Activated naive CD8-positive, alpha-beta T cell (primary cell): ENCODE results near the gene NSMF.

Experiments
- H3K27ac Mint-ChIP-seq: one replicate; pipeline ENCODE4 v1.8.0; 2021; ENCODE audit warnings: mixed read lengths
- H3K27me3 Mint-ChIP-seq: one replicate; pipeline ENCODE4 v1.8.0; 2021; ENCODE audit warnings: mixed read lengths
- H3K36me3 Mint-ChIP-seq: one replicate; pipeline ENCODE4 v1.8.0; 2021; ENCODE audit warnings: mixed read lengths
- H3K4me1 Mint-ChIP-seq: one replicate; pipeline ENCODE4 v1.8.0; 2021; ENCODE audit warnings: low read depth, mixed read lengths
- H3K4me3 Mint-ChIP-seq: one replicate; pipeline ENCODE4 v1.8.0; 2021; ENCODE audit warnings: mild to moderate bottlenecking, mixed read lengths
- H3K9me3 Mint-ChIP-seq: one replicate; pipeline ENCODE4 v1.8.0; 2021; ENCODE audit warnings: low read depth, mixed read lengths

Gene NSMF

DNA sequence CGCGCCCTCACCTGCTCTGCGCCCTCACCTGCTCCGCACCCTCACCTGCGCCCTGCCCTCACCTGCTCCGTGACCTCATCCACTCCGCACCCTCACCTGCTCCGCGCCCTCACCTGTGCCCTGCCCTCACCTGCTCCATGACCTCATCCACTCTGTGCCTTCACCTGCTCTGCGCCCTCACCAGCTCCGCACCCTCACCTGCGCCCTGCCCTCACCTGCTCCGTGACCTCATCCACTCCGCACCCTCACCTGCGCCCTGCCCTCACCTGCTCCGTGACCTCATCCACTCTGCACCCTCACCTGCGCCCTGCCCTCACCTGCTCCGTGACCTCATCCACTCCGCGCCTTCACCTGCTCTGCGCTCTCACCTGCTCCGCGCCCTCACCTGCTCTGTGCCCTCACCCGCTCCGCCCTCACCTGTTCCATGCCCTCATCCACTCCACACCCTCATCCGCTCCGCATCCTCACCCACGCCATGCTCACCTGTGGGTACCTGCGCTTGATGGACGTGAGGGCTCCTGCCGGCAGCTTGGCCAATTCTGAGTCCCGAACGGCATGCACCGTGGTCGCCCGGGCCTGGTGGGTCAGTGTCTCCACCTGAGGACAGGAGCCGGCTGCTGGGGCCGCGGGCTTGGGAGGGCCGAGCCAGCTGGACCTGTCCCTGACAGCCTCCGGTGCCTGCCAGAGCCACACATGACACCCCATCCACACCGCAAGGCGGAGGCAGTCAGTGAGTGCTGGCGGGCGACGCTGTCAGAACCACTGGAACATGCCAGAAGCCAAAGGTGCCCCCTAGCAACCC is 35.6 kb upstream of the NSMF start:
- H3K4me1 Mint-ChIP-seq = peaks cover 5% of the 10 kb centered on the region
- no peak overlapping the region for H3K27ac Mint-ChIP-seq
- no peak overlapping the region for H3K4me3 Mint-ChIP-seq
- H3K36me3 Mint-ChIP-seq = no peaks in the 10 kb centered on the region
- no peaks in the 10 kb centered on the region for H3K27me3 Mint-ChIP-seq
- no peaks in the 10 kb centered on the region for H3K9me3 Mint-ChIP-seq

DNA sequence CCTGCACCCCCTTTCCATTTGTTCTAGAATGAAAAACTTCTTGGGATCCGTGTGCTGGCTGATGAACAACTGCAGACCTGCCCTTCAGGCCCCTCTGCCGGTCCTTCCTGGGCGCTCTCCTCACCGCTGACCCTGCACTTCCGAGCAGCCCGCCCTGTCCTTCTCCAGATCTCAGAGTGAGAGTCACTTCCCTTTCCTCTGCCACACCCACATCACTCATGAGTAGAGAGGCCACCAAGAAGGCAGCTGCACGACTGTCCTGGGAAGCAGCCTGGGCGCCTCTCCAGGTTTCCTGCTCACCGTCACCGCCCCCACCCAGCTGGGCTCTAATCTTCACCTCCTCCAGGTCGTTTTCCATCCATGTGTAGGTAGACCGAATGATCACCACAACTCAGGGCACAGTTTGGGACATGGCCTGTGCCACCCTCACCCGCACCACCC is 35.0 kb upstream of the NSMF start:
- peaks cover 5% of the 10 kb centered on the region for H3K4me1 Mint-ChIP-seq
- no peak overlapping the region for H3K27ac Mint-ChIP-seq
- no peak overlapping the region for H3K4me3 Mint-ChIP-seq
- H3K27me3 Mint-ChIP-seq = no peaks in the 10 kb centered on the region
- H3K9me3 Mint-ChIP-seq = no peaks in the 10 kb centered on the region
- no peaks in the 10 kb centered on the region for H3K36me3 Mint-ChIP-seq

DNA sequence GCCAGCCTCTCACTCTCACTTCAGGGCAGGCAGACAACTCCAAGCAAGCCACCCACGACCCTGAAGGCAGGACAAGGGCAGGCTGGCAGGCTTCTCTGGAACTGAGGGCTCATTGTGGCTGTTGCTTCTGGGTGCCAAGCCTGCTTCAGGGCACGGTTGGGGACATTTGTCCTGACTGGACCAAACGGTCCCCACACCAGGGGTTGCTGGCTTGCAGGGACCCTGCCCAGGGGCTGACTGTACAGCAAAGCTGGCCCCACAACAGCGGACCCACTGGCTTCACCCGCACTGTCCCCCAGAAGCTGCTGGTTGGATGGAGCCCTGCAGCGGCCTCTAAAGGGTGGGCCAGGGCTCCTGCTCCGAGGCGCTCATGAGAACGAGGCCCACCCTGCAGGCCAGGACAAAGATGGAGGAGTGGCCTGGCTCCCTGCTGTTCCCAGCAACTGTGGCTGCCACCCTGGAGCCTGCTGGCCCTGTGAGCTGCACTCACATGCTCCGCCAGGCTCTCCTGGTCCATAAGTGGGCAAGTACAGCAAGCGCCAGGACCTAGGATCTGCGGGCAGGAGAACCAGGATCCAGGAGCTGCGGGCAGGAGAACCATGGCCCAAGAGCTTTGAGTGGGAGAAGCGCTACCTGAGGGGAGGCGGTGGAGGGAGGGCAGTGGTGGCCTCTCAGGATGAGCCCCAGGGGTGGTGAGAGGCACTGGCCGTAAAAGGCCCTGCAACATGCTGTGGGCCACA is 34.4 kb upstream of the NSMF start:
- H3K4me1 Mint-ChIP-seq = peaks cover 5% of the 10 kb centered on the region
- H3K4me3 Mint-ChIP-seq = no peak overlapping the region
- H3K27ac Mint-ChIP-seq = no peak overlapping the region
- H3K36me3 Mint-ChIP-seq = no peaks in the 10 kb centered on the region
- no peaks in the 10 kb centered on the region for H3K9me3 Mint-ChIP-seq
- H3K27me3 Mint-ChIP-seq = no peaks in the 10 kb centered on the region

DNA sequence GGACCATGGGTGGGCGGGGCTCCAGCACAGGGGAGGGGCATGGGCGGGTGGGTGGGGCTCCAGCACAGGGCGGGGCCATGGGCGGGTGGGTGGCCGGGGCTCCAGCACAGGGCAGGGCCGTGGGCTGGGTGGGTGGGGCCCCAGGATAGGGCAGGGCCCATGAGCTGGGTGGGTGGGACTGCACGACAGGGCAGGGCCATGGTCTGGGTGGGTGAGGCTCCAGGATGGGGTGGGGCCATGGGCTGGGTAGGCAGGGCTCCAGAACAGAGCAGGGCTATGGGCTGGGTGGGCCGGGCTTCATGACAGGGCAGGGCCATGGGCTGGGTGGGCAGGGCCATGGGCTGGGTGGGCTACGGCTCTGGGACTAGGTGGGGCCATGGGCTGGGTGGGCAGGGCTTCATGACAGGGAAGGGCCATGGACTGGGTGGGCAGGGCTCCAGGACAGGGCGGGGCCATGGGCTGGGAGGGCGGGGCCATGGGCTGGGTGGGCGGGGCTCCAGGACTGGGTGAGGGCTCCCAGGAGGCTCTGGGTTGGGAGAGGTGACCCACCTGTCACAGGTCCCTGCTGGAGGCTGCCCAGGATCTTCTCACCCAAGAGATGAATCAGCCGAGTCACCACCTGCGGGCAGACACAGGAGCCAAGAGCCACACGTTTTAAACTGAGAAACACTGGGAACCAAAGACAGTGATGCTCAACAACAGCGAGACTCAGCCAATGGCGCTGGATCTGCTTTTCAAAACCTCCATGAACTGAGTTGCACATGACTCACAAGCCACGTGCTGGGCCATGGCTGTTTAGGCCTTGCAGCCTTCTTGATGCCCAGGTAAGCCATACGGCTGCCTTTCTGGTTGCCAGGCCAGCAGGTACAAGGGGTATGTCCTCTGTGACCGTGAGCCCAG is 33.6 kb upstream of the NSMF start:
- no peak overlapping the region for H3K27ac Mint-ChIP-seq
- no peaks in the 10 kb centered on the region for H3K36me3 Mint-ChIP-seq
- H3K9me3 Mint-ChIP-seq = no peaks in the 10 kb centered on the region
- no peak overlapping the region for H3K4me3 Mint-ChIP-seq
- H3K4me1 Mint-ChIP-seq = peaks cover 5% of the 10 kb centered on the region
- no peaks in the 10 kb centered on the region for H3K27me3 Mint-ChIP-seq

DNA sequence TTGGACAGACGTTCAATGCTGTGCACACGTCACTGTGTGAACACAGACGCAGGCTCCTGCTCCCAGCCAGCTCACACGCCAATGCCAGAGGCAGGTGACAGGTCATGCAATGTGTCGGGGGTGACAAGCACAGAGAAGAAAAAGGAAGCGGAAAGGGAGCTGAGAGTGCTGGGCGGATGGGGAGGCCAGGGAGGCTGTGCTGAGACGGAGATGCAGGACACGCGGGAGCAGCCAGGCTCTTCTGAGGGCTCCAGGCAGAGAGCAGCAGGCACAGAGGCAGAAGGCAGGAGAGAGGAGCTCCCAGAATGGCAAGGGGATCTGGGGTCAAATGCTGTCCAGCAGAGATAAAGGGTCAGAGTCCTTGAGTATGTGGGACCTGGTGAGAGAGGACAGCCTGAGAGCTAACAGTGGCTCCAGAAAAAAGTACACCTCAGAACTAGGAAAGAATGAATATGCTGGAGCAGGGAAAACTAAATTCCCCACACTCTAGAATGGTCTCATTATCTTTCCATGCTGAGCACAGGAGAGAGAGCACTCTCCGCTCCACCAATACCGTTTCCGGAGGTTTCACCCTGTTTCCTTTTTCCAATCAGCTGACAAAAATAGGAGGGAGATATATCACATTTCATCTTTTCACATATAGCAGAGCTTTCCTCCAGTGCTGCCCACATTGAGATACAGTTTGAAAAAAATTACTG is 32.8 kb upstream of the NSMF start:
- H3K27ac Mint-ChIP-seq = no peak overlapping the region
- H3K27me3 Mint-ChIP-seq = no peaks in the 10 kb centered on the region
- H3K36me3 Mint-ChIP-seq = no peaks in the 10 kb centered on the region
- H3K4me1 Mint-ChIP-seq = peaks cover 5% of the 10 kb centered on the region
- H3K9me3 Mint-ChIP-seq = no peaks in the 10 kb centered on the region
- H3K4me3 Mint-ChIP-seq = no peak overlapping the region

DNA sequence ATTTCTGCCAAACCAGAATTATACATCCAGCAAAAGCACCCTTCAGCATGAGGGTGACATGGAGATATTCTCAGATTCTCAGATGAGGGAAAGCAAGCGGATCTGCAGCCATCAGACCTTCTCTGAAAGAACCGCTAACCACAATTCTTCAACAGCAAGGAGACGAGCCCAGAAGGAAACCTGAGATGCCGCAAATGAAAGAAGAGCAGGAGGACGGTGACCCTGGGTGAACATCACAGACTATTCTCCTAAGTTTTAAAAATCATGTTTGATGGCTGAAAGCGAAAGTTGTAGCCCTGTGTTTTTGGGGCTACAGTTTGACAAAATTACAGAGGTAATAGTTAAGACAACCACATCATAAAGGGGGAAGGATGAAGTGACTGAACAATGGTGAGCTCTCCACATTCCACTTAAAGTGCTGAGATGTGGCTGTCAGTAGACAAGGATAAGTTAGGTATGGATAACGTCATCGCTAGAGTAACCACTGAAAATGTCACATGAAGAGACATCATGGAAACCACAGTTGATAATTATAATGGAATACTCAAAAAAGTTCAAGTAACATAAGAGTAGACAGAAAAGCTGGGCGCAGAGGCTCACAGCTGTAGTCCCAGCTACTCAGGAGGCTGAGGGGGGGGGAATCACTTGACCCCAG is 31.5 kb upstream of the NSMF start:
- no peak overlapping the region for H3K27ac Mint-ChIP-seq

DNA sequence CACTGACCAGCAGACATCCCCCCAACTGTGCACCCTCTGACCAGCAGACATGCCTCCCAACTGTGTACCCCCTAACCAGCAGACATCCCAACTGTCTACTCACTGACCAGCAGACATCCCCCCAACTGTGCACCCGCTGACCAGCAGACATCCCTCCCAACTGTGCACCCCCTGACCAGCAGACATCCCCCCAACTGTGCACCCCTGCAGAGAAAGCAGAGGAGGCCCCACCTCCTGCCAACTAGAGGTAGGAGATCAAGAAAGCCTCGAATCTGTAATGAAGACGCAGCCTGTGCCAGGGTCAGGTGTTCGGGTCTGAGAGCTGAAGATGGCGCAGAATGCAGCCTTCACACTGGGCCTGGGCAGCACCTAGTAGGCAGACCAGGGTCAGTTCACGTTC is 29.8 kb upstream of the NSMF start:
- no peaks in the 10 kb centered on the region for H3K9me3 Mint-ChIP-seq
- no peak overlapping the region for H3K4me3 Mint-ChIP-seq
- no peaks in the 10 kb centered on the region for H3K27me3 Mint-ChIP-seq
- peaks cover 5% of the 10 kb centered on the region for H3K4me1 Mint-ChIP-seq
- H3K27ac Mint-ChIP-seq = no peak overlapping the region
- H3K36me3 Mint-ChIP-seq = no peaks in the 10 kb centered on the region

More for the DNA sequence above, 31.5 kb upstream of the NSMF start:
- peaks cover 5% of the 10 kb centered on the region for H3K4me1 Mint-ChIP-seq
- H3K9me3 Mint-ChIP-seq = no peaks in the 10 kb centered on the region
- H3K36me3 Mint-ChIP-seq = no peaks in the 10 kb centered on the region
- H3K27me3 Mint-ChIP-seq = no peaks in the 10 kb centered on the region
- no peak overlapping the region for H3K4me3 Mint-ChIP-seq

DNA sequence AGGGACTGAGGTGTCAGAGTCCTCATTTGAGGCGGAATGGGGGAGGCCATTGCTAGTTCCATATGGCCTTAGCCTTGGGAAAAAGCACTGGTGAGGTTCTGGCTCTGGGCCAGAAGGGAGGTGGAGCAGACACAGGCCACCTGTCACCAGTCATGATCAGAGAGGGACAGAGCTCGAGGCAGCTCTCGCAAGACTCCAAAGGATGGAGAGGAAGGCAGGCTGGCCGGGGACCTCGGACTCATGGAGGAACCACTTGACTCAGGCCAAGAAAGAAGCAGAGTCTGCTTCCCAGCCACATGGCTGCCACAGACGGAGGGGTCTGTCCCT is 29.2 kb upstream of the NSMF start:
- H3K27me3 Mint-ChIP-seq = no peaks in the 10 kb centered on the region
- H3K4me1 Mint-ChIP-seq = peaks cover 5% of the 10 kb centered on the region
- H3K36me3 Mint-ChIP-seq = no peaks in the 10 kb centered on the region
- H3K4me3 Mint-ChIP-seq = no peak overlapping the region
- H3K27ac Mint-ChIP-seq = no peak overlapping the region
- no peaks in the 10 kb centered on the region for H3K9me3 Mint-ChIP-seq

DNA sequence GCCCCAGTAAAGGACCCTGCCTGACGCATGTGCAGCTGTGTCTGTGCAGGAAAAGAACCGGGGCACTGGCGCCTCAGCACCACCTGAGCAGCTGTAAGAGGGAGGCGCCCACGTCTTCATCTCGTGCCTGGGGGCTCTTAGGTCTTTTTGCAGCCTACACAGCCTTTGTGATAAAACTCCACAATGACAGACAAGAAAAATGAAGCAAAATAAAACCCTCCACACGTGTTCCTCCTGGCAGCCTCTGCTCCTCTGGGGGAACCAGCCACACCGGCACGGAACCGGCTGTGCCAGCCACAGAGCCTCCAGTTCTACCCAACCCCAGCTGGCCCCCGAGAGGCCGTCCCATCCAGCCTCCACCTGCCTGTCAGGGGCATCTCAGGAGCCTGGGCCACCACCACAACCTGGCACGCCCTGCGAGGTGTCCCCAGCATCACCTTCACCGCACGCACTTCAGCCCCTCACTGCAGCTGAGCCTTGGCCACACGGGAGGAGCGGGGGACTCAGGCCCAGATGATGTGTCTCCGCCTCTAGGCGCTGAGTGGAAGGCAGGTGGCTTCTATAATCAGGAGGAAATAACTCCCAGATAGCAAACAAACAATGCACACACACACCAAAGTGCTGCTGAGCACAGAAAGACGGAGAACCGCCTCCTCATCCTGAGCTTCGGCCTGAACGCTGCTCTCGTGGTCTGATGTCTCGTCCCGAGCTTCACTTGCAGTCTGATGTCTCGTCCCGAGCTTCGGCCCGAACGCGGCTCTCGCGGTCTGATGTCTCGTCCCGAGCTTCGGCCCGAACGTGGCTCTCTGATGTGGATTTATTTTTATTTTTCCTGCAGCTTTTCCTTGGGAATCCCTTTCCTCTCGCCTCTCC is 28.6 kb upstream of the NSMF start:
- Mint-ChIP-seq H3K9me3 (no peaks in the 10 kb centered on the region), H3K27ac (no peak overlapping the region), H3K36me3 (no peaks in the 10 kb centered on the region), H3K27me3 (no peaks in the 10 kb centered on the region), H3K4me3 (no peak overlapping the region), H3K4me1 (peaks cover 5% of the 10 kb centered on the region)

DNA sequence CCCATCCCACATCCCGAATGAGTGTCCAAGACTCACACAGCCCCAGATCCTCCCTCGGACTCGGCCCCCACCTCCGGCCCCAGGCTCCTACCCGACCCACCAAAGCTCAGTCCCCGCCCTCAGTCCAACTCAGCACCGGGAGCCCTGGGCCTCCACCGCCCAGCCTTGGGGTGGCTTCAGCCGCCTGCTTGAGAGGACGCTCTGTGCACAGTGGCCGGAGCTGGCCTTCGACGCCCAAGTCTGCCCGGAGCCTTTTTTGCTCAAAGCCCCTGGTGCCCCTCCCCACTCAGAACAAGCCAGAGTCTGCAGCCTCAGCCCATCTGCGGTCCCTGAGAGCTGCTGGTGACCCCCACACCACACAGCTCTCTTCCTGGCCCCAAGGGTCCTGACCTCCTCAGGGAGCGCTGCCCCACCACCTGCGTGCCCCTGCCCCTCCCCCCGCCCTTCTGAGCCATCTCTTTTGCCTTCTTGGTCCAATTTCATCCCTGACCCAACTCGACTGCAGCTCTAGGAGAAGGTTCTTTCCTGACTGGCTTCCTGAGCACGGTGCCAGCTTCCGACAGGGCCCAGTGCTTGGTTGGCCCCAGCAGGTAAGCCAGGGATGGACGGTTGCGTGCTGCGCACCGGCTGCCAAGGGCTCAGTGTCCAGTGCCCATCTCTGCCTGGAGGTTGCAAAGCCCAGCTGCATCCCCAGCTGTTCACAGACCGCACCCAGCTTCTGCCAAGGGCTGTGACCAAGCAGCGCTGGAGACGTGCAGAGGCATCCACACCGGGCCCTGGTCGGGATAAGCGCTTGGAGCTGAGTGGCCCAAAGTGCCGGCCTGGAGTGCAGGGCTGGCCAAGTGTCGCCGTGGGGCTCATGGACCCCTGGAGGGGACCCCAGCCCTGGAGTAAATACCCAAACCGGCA is 27.7 kb upstream of the NSMF start:
- H3K9me3 Mint-ChIP-seq = no peaks in the 10 kb centered on the region
- no peak overlapping the region for H3K4me3 Mint-ChIP-seq
- H3K36me3 Mint-ChIP-seq = no peaks in the 10 kb centered on the region
- H3K4me1 Mint-ChIP-seq = peaks cover 5% of the 10 kb centered on the region
- no peak overlapping the region for H3K27ac Mint-ChIP-seq
- H3K27me3 Mint-ChIP-seq = no peaks in the 10 kb centered on the region

DNA sequence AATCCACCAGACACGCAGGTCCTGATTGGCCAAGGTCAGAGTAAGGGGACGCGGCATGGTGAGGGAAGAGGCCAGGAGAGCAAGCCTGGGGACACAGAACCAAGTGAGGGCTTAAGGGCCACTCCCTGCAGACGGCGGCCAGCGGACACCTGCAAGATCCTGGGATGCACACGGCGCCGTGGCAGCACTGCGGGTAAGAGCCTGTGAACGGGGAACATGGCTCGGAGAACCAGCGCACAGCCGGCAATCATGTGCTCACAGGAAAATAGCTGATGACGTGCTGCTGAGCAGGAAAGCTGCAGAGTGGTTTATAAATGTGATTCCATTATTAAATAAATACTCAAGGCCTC is 27.0 kb upstream of the NSMF start:
- Mint-ChIP-seq H3K27ac (no peak overlapping the region), H3K36me3 (no peaks in the 10 kb centered on the region), H3K9me3 (no peaks in the 10 kb centered on the region), H3K4me3 (no peak overlapping the region), H3K4me1 (peaks cover 5% of the 10 kb centered on the region), H3K27me3 (no peaks in the 10 kb centered on the region)

DNA sequence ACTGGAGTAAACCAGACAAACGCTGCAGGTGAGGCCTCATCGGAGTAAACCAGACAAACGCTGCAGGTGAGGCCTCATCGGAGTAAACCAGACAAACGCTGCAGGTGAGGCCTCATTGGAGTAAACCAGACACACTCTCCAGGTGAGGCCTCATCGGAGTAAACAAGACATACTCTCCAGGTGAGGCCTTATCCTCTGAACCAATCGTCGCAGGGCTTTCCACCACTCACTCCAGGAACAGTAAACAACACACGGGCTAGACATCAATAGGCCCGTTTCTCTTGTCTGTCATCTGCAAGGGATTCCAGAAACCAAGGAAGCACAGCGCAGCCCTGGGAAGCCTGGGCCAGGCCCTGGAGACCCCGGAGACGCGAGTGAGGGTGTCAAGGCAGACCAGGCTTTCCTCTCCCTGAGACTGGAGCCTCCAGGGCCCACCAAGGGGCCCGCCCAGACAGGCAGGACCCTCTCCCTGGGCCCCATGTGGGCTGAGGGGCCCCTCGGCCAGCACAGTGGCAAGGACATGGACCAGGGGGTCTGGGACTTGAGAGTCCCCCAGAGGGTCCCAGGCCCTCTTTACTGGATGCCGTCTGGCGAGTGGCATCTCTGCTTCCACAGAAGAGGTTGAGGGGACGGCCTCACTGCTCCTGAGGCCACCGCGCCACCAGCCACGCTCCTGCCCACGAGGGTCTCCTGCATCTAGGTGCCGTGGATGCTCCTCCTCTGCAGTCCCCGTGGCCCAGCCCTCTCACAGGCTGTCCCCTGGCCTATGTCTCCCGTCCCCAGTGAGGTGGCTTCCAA is 26.4 kb upstream of the NSMF start:
- Mint-ChIP-seq H3K9me3 (no peaks in the 10 kb centered on the region), H3K27me3 (no peaks in the 10 kb centered on the region), H3K36me3 (no peaks in the 10 kb centered on the region), H3K27ac (no peak overlapping the region), H3K4me3 (no peak overlapping the region), H3K4me1 (peaks cover 4% of the 10 kb centered on the region)
